Activated CD4-positive, alpha-beta T cell treated with anti-CD3 and anti-CD28 coated beads, Interleukin-2, Interleukin-6, amounts not matched to agents 100 ng/mL and 50 ng/mL, durations not matched to agents 16 hours and 8 hours (primary cell): ENCODE results near the gene ELK4.
A peak's percentile ranks its signal among the peaks of the same experiment; 100 is the strongest.
"Not testable (repeated sequence)": the region's sequence is repeated elsewhere in the genome, so short reads cannot be mapped to it uniquely, and the experiment has no call there.

Experiments used
- DNase-seq: peaks from one replicate; pipeline ENCODE4 v3.0.0-alpha.2; 2020

ELK4 gene

DNA sequence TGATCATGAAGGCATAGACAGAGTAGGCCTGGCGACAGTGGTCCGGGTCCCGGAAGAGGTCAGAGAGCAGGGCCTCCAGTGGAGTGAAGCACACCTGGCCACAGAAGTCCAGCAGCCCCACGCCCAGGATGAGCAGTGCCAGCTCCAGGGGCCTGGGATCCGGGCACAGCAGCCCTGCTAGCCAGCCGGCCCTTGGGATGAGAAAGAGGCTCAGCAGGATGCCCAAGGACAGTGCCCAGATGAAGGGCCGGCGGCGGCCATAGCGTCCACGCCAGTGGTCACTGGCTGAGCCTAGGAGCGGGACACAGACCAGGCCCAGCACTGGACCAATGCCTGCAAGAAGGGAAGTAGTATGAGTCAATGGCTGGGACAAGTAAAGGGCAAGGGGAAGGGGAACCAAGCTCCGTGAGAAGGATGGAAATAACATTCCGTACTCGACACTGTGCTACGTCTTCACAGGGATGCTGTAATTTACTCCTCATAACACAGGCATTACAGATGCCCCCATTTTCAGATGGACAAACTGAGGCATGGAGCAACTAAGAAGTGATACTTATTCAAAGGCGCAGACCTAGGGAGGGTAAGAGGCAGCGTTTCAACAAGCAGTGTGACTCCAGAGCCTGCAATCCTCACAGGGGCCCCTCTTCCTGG is 31.6 kb upstream of the ELK4 start:
- DNase-seq = no peak

DNA sequence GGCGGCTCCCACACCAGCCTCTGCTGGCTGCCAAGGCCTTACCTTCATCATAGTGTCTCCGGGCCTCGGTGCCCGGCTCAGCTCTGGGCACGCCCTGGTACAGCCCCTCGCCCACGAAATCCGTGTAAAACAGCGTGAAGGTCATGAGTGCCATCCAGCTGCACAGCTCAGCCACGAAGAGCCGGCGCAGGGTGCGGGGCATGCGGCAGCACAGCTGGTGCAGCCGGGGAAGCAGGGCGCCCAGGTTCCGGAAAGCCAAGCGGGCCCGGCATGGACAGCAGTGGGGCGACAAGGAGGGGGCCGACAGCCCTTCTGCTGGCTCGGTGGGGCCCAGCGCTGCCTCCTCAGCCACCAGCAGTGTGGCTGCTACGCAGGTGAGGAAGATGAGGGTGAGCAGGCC is 31.0 kb upstream of the ELK4 start:
- DNase-seq = no peak

GRCh38 chr1:205662135-205662738 is 30.4 kb upstream of the ELK4 start:
- DNase-seq = no peak

- DNase-seq = no peak
Observed at GRCh38 chr1:205661429-205662134, 29.8 kb upstream of the ELK4 start.

GRCh38 chr1:205660361-205660760 is 28.6 kb upstream of the ELK4 start:
- DNase-seq = no peak

DNA sequence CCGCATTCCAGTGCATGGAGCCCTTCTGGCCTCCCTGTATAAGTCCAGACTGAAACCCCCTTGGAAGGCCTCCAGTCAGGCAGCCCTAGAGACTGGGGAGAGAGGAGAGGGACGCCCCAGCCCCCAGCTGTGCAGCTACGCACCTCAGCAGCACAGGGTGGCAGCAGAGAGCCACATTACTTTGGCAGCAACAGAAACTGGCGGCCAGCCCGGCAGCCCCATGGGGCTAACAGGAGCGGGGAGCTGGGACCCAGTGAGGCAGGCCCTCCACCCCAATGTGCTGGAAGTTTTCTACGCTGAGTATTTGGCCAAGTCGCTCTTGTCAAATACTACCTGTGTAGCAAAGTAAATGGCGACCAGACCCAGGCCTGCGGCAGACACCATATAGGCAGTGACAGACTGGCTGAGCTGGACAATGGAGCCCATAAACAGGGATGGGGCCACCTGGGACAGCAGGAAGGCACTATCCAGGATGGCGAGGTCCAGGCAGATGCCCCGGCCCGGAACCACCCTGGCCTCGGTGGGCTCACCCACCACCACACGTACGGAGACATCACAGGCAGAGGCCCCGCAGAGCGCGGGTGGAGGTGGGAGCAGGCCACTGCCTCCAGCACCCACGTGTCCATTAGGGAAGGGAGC is 27.3 kb upstream of the ELK4 start:
- peak; percentile 79 for DNase-seq

- DNase-seq = no peak
Observed at GRCh38 chr1:205656236-205656635, 24.4 kb upstream of the ELK4 start.

DNA sequence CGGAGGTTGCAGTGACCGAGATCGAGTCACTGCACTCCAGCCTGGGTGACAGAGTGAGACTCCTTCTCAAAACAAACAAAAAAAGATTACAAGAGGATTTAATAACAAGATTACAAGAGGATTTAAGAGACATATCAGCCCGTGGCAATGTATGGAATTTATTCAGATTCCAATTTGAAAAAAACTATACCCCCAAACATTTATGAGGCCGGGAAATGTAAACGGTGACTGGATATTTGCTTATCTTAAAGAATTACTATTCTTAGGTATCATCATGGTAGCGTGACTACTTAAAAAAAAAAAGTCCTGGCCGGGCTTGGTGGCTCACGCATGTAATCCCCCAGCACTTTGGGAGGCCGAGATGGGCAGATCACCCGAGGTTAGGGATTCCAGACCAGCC is 21.2 kb upstream of the ELK4 start:
- no peak for DNase-seq

GRCh38 chr1:205650241-205650640 is 18.4 kb upstream of the ELK4 start:
- DNase-seq = no peak

DNA sequence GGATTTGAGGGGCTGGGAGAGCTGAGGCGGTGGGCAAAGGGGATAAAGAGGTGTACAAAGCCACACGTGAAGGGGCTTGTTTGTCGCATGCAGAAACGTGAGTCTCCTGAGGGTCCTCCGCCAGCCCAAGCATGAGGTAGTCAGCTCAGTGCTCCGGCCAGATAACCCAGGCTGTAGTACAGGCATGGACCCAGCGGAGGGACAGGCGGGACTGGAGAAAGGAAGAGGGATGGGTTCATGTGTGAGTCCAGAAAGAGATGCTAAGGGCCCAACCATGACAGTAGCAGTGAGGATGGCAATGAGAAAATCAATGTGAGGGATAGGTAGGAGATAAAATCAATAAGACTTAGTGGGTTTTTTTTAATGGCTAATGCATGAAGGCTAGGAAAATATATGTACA is 13.7 kb upstream of the ELK4 start:
- DNase-seq = no peak

DNA sequence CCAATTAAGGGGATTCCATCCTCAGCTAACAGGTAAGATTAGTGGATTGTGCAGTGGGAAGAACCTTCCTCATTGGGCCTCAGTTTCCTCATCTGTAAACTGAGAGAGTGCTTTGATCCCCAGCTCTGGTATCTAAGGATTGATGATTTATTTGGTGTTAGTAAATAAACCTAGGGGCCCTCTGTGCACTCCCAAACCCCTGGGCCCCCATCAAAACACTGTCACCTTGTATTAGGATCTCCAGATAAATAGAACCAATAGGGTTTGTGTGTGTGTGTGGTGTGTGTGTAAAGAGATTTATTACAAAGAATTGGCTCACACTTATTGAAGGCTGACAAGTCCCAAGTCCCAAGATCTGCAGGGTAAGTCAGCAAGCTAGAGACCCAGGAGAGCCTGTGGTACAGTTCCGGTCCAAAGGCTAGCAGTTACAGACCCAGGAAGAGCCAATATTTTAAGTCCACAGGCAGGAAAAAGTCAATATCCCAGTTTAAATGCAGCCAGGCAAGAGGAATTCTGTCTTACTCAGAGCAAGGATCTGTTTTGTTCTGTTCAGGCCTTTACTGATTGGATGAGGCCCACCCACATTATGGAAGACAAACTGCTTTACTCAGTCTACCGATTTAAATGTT is 11.0 kb upstream of the ELK4 start:
- DNase-seq = no peak

- DNase-seq = no peak
Observed at GRCh38 chr1:205639567-205639966, 7.8 kb upstream of the ELK4 start.

DNA sequence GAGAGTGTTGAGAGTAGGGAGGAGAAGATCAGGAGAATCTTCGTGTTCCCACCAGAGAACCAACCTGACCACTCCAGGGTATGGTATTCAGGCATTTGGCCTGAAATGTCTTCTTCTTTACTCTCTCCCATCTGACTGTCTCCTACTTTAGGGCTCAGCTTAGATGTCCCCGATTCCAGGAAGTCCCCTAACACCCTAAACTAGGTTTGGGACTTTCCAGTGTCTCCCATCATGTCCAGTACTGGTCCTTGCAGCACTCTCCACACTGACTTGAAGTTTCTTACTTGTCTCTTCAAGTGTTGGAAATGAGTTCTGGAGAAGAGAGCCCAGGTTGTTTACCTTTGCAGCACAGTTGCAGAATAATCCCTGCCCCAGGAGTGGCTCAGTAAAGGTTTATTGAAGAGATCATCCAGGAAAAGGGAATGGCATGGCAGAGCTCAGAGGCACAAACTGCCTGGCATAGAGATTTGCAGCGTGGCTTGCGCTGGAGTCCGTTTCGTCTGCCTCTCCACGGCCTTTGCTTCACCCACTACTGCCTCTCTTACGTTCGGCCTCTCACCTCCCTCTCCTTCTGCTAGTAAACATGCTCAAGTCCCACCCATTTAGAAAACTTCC is 6.2 kb upstream of the ELK4 start:
- no peak for DNase-seq

DNA sequence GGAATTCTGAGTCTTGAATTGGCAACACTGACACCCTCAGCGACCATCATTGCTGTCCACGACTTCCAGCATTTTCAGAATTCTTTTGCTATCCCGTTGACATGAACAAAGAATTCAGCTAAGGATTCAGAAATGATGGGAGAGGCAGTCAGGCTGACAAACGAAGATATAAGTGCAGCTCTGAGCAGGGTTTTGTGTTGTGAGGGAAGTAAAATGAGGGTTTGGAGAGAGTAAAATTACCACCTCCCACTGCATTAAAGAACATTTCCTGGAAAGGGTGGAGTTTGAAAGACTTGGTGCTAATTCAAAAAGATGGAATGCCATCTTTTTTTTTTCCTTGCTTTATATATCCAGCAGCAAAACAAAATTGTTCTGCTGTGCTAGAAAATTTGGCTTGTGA is 4.9 kb upstream of the ELK4 start:
- DNase-seq = no peak

- not testable (repeated sequence) for DNase-seq
Observed at GRCh38 chr1:205636138-205636530, 4.3 kb upstream of the ELK4 start.

GRCh38 chr1:205633421-205633976 is 1.7 kb upstream of the ELK4 start:
- DNase-seq = no peak

- DNase-seq = no peak
Observed at GRCh38 chr1:205632669-205633169, 908 bp upstream of the ELK4 start.

DNA sequence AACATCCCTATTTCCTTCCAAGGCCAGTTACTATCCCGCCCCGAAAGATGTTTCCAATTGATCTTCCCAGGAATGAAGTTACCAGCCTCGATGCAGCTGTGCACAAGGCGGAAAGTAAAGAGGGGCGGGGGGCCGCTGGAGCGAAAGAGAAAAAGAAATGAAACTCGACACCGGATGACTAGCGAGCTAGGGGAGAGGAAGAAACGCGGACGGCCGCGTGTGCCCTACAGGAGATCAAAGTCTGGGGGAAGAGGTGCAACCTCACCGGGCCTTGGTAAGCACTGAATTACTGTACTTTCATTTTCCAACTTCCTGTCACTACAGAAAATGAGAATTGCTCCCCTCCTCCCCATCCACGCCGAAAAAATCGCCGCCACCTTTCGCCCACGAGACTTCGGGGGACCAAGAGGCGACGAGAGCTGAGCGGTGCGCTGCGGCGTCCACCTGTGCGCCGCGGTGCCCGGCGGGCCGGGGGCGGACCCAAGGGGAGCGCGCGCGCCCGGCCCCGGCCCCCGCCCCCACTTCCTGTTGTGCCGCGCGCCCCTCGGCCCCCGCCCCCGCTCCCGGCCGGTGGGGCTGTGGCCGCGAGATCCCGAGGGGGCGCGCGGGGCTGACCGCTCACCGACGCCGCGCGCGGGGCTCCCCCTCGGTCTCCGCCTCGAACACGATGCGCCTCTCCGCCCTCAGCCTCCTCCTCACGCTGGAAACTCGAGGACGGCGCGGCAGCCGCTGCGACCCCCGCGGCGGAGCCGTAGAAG is 622 bp downstream of the ELK4 start:
- peak; percentile 91 for DNase-seq

DNA sequence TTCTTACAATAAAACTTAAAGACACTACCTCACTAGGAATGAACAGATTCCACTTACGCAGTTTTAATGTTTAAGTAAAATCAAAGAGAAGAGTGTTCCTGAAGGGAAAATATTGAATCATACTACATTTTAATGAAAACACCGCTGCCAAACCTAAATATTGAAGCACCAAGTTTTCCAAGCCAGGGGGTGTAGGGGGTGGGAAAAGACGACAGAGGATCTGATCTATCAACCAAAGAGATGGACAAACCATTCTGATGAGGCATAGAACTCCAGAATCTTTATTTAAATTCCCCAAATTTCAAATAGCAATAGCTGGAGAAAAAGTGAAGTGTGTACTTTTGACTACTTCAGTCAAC is 1.2 kb downstream of the ELK4 start:
- DNase-seq = peak; percentile 4

GRCh38 chr1:205630241-205630640 is 1.6 kb downstream of the ELK4 start:
- peak; percentile 13 for DNase-seq

DNA sequence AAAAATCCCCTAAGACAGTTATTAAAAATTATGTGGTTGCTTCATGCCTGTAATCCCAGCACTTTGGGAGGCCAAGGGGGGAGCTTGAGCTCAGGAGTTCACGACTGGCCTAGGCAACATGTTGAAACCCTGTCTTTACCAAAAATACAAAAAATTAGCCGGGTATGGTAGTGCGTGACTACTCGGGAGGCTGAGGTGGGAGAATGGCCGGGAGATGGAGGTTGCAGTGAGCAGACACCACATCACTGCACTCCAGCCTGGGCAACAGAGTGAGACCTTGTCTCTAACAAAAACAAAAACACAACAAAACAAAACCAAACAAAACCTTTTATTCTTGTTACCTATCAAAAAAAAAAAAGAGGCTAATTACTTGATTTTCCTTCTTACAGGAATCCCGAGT is 2.1 kb downstream of the ELK4 start:
- peak; percentile 12 for DNase-seq

DNA sequence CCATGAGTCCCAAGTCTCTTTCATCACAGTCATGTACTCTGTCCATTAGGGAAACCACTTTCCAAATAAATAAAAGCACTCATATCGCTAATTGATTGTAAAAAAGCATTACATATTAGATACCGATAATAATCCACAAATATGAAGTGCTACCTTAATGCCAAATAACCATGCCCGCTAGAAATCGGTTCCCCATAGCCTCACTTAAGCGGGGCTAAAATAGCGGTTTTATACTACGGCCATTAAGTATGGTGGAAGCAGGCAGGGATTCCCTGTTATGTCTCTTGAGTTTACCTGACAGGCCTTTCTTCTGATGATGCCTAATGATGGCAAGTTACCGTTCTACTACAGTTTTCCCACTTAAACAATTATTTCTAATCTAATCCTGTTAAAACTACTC is 3.9 kb downstream of the ELK4 start:
- DNase-seq = no peak
